H9 (cell line): ENCODE data around the gene CSTF2. TPM values are rescaled to one million over a fixed set of nuclear protein-coding genes. Genes with fewer than 3 reads are reported as not detected.

Experiments
- DNase-seq: peaks from one replicate; pipeline ENCODE4 v3.0.0-alpha.2; 2017
- H2AFZ ChIP-seq: one replicate; pipeline ENCODE4 v1.6.1; 2013; ENCODE audit warnings: mild to moderate bottlenecking, low read length, control low read depth, moderate library complexity
- H2AK5ac ChIP-seq: 2 replicates; pipeline ENCODE4 v1.6.1; 2013; ENCODE audit warnings: low read length, control low read depth, mixed read lengths; ENCODE audit not compliant: insufficient read length
- H2BK120ac ChIP-seq: one replicate; pipeline ENCODE4 v1.6.1; 2013; ENCODE audit warnings: low read depth, mild to moderate bottlenecking, low read length, control low read depth, inconsistent platforms; ENCODE audit not compliant: poor library complexity, severe bottlenecking
- H2BK12ac ChIP-seq: 2 replicates; pipeline ENCODE4 v1.6.1; 2013; ENCODE audit warnings: low read length, control low read depth, mixed read lengths, low read depth; ENCODE audit not compliant: insufficient read length
- H2BK15ac ChIP-seq: 2 replicates; pipeline ENCODE4 v1.6.1; 2013; ENCODE audit warnings: low read depth, low read length, control low read depth
- H2BK20ac ChIP-seq: one replicate; pipeline ENCODE4 v1.6.1; 2013; ENCODE audit warnings: low read depth, mild to moderate bottlenecking, low read length, control low read depth, inconsistent platforms; ENCODE audit not compliant: poor library complexity, severe bottlenecking
- H2BK5ac ChIP-seq: 2 replicates; pipeline ENCODE4 v1.6.1; 2013; ENCODE audit warnings: low read length, control low read depth, mixed read lengths; ENCODE audit not compliant: insufficient read length
- H3K14ac ChIP-seq: 2 replicates; pipeline ENCODE4 v1.6.1; 2013; ENCODE audit warnings: low read length, control low read depth; ENCODE audit not compliant: insufficient read depth
- H3K18ac ChIP-seq: 2 replicates; pipeline ENCODE4 v1.6.1; 2013; ENCODE audit warnings: low read depth, mild to moderate bottlenecking, mixed read lengths, low read length, control low read depth; ENCODE audit not compliant: insufficient read length
- H3K23ac ChIP-seq: 2 replicates; pipeline ENCODE4 v1.6.1; 2013; ENCODE audit warnings: low read length, control low read depth, mixed read lengths, low read depth; ENCODE audit not compliant: insufficient read length
- H3K23me2 ChIP-seq: 2 replicates; pipeline ENCODE4 v1.6.1; 2013; ENCODE audit warnings: low read depth, mild to moderate bottlenecking, mixed read lengths, low read length, control low read depth; ENCODE audit not compliant: insufficient read length, poor library complexity, severe bottlenecking
- H3K27ac ChIP-seq: 2 replicates; pipeline ENCODE4 v1.5.1; 2013; ENCODE audit warnings: low read length, control low read depth, mixed read lengths, low read depth; ENCODE audit not compliant: insufficient read length
- H3K27me3 ChIP-seq: 2 replicates; pipeline ENCODE4 v1.6.1; 2013; ENCODE audit warnings: low read length, control low read depth, inconsistent platforms; ENCODE audit not compliant: insufficient read depth
- H3K4ac ChIP-seq: 2 replicates; pipeline ENCODE4 v1.6.1; 2013; ENCODE audit warnings: low read depth, mild to moderate bottlenecking, control low read depth, inconsistent platforms, low read length, moderate library complexity
- H3K4me1 ChIP-seq: 2 replicates; pipeline ENCODE4 v1.6.1; 2013; ENCODE audit warnings: low read length, control low read depth, inconsistent platforms; ENCODE audit not compliant: insufficient read depth
- H3K4me2 ChIP-seq: 2 replicates; pipeline ENCODE4 v1.6.1; 2013; ENCODE audit warnings: low read length, control low read depth, mixed read lengths; ENCODE audit not compliant: insufficient read length, insufficient read depth
- H3K56ac ChIP-seq: 2 replicates; pipeline ENCODE4 v1.6.1; 2013; ENCODE audit warnings: low read depth, mild to moderate bottlenecking, mixed read lengths, low read length, control low read depth; ENCODE audit not compliant: insufficient read length
- H3K79me1 ChIP-seq: 2 replicates; pipeline ENCODE4 v1.6.1; 2013; ENCODE audit warnings: low read depth, mild to moderate bottlenecking, moderate library complexity, low read length, control low read depth, inconsistent platforms; ENCODE audit not compliant: insufficient read depth, poor library complexity, severe bottlenecking
- H3K79me2 ChIP-seq: 2 replicates; pipeline ENCODE4 v1.6.1; 2013; ENCODE audit warnings: low read length, control low read depth, inconsistent platforms; ENCODE audit not compliant: insufficient read depth
- H3K9ac ChIP-seq: 2 replicates; pipeline ENCODE4 v1.6.1; 2013; ENCODE audit warnings: low read length, control low read depth, mixed read lengths; ENCODE audit not compliant: insufficient read length; ENCODE audit errors: extremely low read depth
- H3K9me3 ChIP-seq: one replicate; pipeline ENCODE4 v1.6.1; 2013; ENCODE audit warnings: low read depth, low read length, inconsistent platforms; ENCODE audit not compliant: control insufficient read depth
- H3T11ph ChIP-seq: one replicate; pipeline ENCODE4 v1.6.1; 2013; ENCODE audit warnings: mild to moderate bottlenecking, low read length, control low read depth, inconsistent platforms
- H4K20me1 ChIP-seq: one replicate; pipeline ENCODE4 v1.6.1; 2013; ENCODE audit not compliant: control insufficient read depth, insufficient read length, insufficient read depth
- H4K5ac ChIP-seq: 2 replicates; pipeline ENCODE4 v1.6.1; 2013; ENCODE audit warnings: low read depth, mild to moderate bottlenecking, mixed read lengths, low read length, control low read depth; ENCODE audit not compliant: insufficient read length
- H4K8ac ChIP-seq: replicated peaks from 2 replicates; pipeline ENCODE4 v1.6.1; 2013; ENCODE audit warnings: low read length, control low read depth, mixed read lengths, low read depth; ENCODE audit not compliant: insufficient read length
- H4K91ac ChIP-seq: 2 replicates; pipeline ENCODE4 v1.6.1; 2013; ENCODE audit warnings: low read depth, mild to moderate bottlenecking, moderate library complexity, mixed read lengths, low read length, control low read depth; ENCODE audit not compliant: insufficient read length
- H3K27ac Mint-ChIP-seq, 3 experiments: 2 replicates in 2 of 3; 3 replicates in 1 of 3; pipeline ENCODE4 v1.8.0; 2020 to 2021; ENCODE audit warnings: mixed read lengths in 3 of 3, mild to moderate bottlenecking in 1 of 3, moderate library complexity in 1 of 3
- H3K27me3 Mint-ChIP-seq: 2 replicates; pipeline ENCODE4 v1.8.0; 2021; ENCODE audit warnings: low read depth, mild to moderate bottlenecking, moderate library complexity, mixed read lengths
- H3K36me3 Mint-ChIP-seq, 3 experiments: 2 replicates in 2 of 3; 3 replicates in 1 of 3; pipeline ENCODE4 v1.8.0; 2020 to 2021; ENCODE audit warnings: low read depth in 3 of 3, mixed read lengths in 3 of 3; ENCODE audit not compliant: insufficient read depth in 1 of 3
- H3K4me1 Mint-ChIP-seq, 2 experiments: 2 replicates each; pipeline ENCODE4 v1.8.0; 2020; ENCODE audit warnings: mixed read lengths in 2 of 2
- H3K4me3 Mint-ChIP-seq, 2 experiments: 2 replicates in 1 of 2; 3 replicates in 1 of 2; pipeline ENCODE4 v1.8.0; 2020 to 2021; ENCODE audit warnings: mild to moderate bottlenecking in 2 of 2, mixed read lengths in 2 of 2, moderate library complexity in 1 of 2
- H3K9me3 Mint-ChIP-seq, 2 experiments: 2 replicates in 1 of 2; 3 replicates in 1 of 2; pipeline ENCODE4 v1.8.0; 2020; ENCODE audit warnings: mild to moderate bottlenecking in 2 of 2, mixed read lengths in 2 of 2, moderate library complexity in 1 of 2
- WGBS: extraction: QIAGEN DNeasy Blood & Tissue Kit; methylation state at CpG from one replicate; pipeline ENCODE4 v1.1.7; 2013; ENCODE audit warnings: missing lambda C conversion rate, low lambda C conversion rate, mixed read lengths; ENCODE audit not compliant: insufficient read length; ENCODE audit errors: extremely low coverage; 5-methylcytosine and 5-hydroxymethylcytosine counted together
- total RNA-seq: library from RNA; stranded (reverse); gene quantifications from 2 replicates; pipeline ENCODE4 v1.2.1, GENCODE V29; 2021
- TF ChIP-seq, protein P1 (sequence below): fragments of 200-600 bp; sonication (generic); conservative IDR thresholded peaks from 3 replicates; pipeline ENCODE4 v1.8.0; 2021; ENCODE audit warnings: antibody characterized with exemption, mild to moderate bottlenecking

Gene CSTF2
- total RNA-seq, 1 experiment from 2014 or later, result 30.2 TPM

DNA sequence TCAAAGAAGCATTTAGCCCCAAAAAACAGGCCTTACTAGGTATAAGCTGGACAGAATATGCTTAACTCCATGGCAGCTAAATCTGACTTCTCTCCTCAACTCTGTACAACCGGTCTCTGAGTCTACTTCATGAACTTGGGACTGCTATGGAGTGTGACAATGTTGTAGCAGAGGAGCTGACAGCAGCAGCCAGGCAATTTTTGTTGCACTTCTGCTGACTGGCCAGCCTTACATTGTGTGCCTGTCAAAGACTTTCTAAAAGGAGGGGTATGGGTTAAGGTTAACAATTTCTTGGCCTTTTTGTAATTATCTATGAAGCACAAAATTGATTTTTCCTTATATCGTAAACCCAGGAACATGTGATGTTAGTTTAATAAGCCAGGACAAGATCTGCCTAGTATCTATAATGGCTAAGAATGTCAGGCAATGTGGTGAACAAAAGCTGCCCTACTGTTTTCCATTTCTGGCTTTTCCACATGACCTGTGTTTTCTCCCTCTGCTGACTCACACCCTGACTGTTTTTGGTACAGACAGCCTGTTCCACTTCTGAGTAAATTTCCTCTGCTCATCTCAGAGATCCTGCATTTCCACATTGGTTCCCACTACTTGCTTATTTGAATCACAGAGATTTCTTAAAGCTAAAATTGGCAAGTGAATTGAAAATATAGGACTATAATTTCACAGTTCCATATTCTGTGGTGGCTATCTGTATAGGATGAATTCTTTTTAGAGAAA is 44.6 kb downstream of the CSTF2 start:
- Histone ChIP-seq H2BK15ac (no peak overlapping the region), H3K14ac (no peak overlapping the region), H2BK12ac (no peak overlapping the region), H3K4ac (no peak overlapping the region), H2AK5ac (no peak overlapping the region), H3K56ac (no peak overlapping the region), H3K4me2 (no peak overlapping the region), H4K20me1 (no peaks in the 10 kb centered on the region), H3K9ac (no peak overlapping the region), H4K91ac (no peak overlapping the region), H2AFZ (no peak overlapping the region), H4K5ac (no peak overlapping the region), H3K79me1 (no peaks in the 10 kb centered on the region), H2BK5ac (no peak overlapping the region), H3K9me3 (peaks cover 31% of the 10 kb centered on the region), H4K8ac (no peak overlapping the region), H3K23ac (no peak overlapping the region), H3T11ph (no peak overlapping the region), H2BK20ac (no peak overlapping the region), H3K4me1 (no peaks in the 10 kb centered on the region), H3K27ac (no peak overlapping the region), H2BK120ac (no peak overlapping the region), H3K23me2 (no peaks in the 10 kb centered on the region), H3K27me3 (no peaks in the 10 kb centered on the region), H3K79me2 (no peaks in the 10 kb centered on the region), H3K18ac (no peak overlapping the region)
- Mint-ChIP-seq H3K9me3 (peaks cover 54 to 55% of the 10 kb centered on the region in 2 experiments), H3K4me1 (no peaks in the 10 kb centered on the region), H3K4me3 (no peak overlapping the region), H3K27me3 (peaks cover 2% of the 10 kb centered on the region; the same call in 1 of the 2 replicates), H3K27ac (no peak overlapping the region), H3K36me3 (no peaks in the 10 kb centered on the region; a peak in 1 of 7 replicates)
- TF ChIP-seq, protein P1, sequence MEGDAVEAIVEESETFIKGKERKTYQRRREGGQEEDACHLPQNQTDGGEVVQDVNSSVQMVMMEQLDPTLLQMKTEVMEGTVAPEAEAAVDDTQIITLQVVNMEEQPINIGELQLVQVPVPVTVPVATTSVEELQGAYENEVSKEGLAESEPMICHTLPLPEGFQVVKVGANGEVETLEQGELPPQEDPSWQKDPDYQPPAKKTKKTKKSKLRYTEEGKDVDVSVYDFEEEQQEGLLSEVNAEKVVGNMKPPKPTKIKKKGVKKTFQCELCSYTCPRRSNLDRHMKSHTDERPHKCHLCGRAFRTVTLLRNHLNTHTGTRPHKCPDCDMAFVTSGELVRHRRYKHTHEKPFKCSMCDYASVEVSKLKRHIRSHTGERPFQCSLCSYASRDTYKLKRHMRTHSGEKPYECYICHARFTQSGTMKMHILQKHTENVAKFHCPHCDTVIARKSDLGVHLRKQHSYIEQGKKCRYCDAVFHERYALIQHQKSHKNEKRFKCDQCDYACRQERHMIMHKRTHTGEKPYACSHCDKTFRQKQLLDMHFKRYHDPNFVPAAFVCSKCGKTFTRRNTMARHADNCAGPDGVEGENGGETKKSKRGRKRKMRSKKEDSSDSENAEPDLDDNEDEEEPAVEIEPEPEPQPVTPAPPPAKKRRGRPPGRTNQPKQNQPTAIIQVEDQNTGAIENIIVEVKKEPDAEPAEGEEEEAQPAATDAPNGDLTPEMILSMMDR, result no peak
- DNase-seq, result no peak
- no CpG with 5 or more reads among the region's 2 CpGs for WGBS
